GM21737 (cell line): Measurements from ENCODE around the gene TEP1.
"Not testable (repeated sequence)": the region's sequence is repeated elsewhere in the genome, so short reads cannot be mapped to it uniquely, and the experiment has no call there.

Source experiments
- ATAC-seq: cut with Tn5 transposase; IDR thresholded peaks from one replicate; pipeline ENCODE4 v1.9.1; 2021; ENCODE audit warnings: mild to moderate bottlenecking, moderate library complexity; ENCODE audit not compliant: unreplicated experiment

Gene TEP1

GRCh38 chr14:20412876-20413743 is at the start of gene TEP1:
Gene TEP1, minus strand, starts transcription at chr14:20413501. Its CDS starts 5,062 bp downstream, at chr14:20408439.
- ATAC-seq = peak; percentile 70

GRCh38 chr14:20461225-20462141 is 48.2 kb upstream of the TEP1 start, which contains the start of gene PIP4P1:
Gene PIP4P1, minus strand, starts transcription at chr14:20461434. Its CDS starts 109 bp downstream, at chr14:20461325.
- ATAC-seq = peak; percentile 89

GRCh38 chr14:20460458-20461224 is 47.3 kb upstream of the TEP1 start:
- peak; percentile 13 for ATAC-seq

GRCh38 chr14:20458031-20458789 is 44.9 kb upstream of the TEP1 start:
- ATAC-seq = no peak

- no peak for ATAC-seq
Observed at GRCh38 chr14:20456971-20457370, 43.7 kb upstream of the TEP1 start.

GRCh38 chr14:20455355-20456300 is 42.3 kb upstream of the TEP1 start:
- ATAC-seq = peak; percentile 31

GRCh38 chr14:20454516-20455354 is 41.4 kb upstream of the TEP1 start, which contains the start of the genes APEX1 and OSGEP:
Gene APEX1, plus strand, starts transcription at chr14:20455226. Its CDS starts 420 bp downstream, at chr14:20455646.
Gene OSGEP, minus strand, starts transcription at chr14:20454812. Its CDS starts 129 bp downstream, at chr14:20454683.
- ATAC-seq = peak; percentile 74

- not testable (repeated sequence) for ATAC-seq
Observed at GRCh38 chr14:20452831-20453230, 39.5 kb upstream of the TEP1 start.

- no peak for ATAC-seq
Observed at GRCh38 chr14:20446889-20447288, 33.6 kb upstream of the TEP1 start.

- ATAC-seq = not testable (repeated sequence)
Observed at GRCh38 chr14:20443650-20444049, 30.3 kb upstream of the TEP1 start.

GRCh38 chr14:20441461-20441860 is 28.2 kb upstream of the TEP1 start:
- ATAC-seq = no peak

GRCh38 chr14:20440882-20441281 is 27.6 kb upstream of the TEP1 start:
- ATAC-seq = no peak

GRCh38 chr14:20440465-20440864 is 27.2 kb upstream of the TEP1 start:
- ATAC-seq = no peak

- no peak for ATAC-seq
Observed at GRCh38 chr14:20438664-20439063, 25.4 kb upstream of the TEP1 start.

GRCh38 chr14:20436363-20436755 is 23.1 kb upstream of the TEP1 start:
- no peak for ATAC-seq

- no peak for ATAC-seq
Observed at GRCh38 chr14:20435582-20436362, 22.5 kb upstream of the TEP1 start, which contains the start of gene KLHL33. Gene KLHL33, minus strand, starts transcription at chr14:20436166. Its CDS starts 355 bp downstream, at chr14:20435811.
